ENCODE measurements around the gene RHEX.
"Not testable (repeated sequence)": the region's sequence is repeated elsewhere in the genome, so short reads cannot be mapped to it uniquely, and the experiment has no call there.

The RHEX gene

DNA sequence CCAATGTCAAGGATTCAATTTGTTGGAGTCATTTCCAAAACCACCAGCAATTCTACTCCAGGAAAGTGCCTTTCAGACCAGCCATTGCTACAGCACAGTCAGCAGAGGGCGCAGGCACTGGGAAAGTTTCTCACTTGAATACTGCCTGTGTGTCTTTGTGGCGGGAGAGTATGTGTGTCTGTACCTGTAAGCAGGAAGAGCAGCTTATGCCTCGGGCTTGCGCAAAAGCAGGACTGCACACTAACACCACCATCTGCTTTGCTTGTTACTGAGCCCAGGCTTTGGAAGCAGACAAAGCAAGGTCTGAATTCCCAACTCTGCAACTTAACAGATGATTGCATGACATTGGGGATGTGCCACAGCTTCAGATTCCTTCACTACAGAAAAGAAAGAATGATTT is 22.3 kb upstream of the RHEX start:
- peak; percentile 58 to 66 for DNase-seq

DNA sequence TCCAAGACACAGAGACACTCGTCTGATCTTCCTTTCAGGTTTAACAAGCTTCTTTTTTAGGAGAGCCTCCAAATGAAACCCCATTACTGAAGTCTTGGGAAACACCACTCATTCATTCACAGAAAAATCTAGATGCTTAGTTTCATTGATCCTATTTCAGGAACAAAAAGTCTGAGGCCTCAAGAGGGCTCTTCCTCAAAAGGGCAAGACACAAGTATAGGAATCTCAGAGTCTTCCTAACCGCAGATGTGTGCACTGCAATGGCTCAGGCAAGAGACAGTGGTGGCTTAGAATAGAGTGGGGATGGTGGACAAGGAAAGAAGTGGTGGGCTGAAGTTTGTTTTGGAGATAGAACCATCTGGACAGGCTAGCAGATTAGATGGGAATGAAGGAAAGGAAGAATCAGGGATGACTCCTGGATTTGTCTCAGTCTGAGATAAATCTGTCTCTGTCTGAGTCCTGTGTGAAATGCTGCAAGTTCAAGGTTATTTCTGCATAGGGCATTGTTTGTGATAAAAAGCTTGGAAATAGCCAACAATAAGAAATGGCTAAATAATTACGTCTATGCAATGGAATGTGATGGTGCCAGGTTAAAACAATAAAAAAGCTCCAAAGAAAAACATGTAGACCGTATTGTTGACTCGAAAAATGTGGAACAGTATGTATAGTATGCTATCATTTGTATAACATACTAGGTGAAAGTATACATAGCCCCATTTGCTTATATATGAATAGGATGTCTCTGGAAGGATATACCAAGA is 20.4 kb upstream of the RHEX start:
- no peak for DNase-seq

DNA sequence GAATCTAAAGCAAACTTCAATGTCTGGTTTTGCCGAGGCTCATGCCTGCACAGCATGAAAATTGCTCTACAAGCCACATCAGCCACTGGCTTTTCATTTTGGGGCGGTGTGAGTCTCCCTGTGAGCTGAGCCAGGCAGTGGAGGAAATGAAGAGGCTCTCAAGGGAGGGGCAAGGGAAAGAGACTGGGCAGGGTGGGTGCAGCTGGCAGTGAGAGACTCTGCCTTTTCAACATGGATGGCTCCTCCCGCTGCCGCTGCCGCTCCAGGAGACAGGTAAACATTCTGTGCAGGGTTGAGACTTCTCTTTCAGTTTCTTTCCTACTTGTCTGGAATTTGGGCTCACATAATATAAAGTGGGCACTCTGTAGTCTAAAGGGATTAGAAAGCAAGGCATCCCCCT is 17.9 kb upstream of the RHEX start:
- no peak for DNase-seq

DNA sequence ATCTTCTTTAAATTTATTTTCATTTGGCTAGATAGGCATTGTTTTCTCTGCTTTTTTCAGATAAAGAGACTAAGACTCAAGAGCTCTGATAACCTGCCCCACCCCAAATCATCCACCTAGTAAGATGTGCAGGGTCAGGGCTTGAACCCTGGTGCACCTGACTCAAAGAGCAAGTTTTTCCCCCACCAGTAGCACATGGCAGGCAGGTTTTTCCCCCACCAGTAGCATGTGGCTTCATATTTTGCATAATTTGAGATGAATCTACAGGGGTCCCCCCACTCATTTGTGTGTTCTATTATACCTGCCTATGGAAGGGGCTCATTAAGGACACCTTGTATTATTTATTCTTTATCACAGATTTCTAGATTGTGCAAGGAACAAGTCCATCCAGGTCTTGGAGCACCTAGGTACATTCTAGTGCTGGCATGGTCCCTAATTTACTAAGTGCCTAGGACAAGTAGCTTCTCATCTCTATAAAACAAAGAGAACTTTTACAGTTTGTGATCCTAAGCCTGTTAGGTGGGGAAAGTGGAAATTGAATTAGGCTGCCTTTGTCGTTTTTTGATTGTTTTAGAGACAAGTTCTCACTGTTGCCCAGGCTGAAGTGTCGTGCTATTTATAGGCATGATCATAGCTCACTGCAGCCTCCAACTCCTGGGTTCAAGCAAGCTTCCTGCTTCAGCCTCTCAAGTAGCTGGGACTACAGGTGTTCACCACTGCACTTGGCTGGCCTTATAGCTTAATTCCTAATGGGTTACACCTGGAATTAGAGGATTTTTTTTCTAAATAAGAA is 16.1 kb upstream of the RHEX start:
- no peak for DNase-seq

DNA sequence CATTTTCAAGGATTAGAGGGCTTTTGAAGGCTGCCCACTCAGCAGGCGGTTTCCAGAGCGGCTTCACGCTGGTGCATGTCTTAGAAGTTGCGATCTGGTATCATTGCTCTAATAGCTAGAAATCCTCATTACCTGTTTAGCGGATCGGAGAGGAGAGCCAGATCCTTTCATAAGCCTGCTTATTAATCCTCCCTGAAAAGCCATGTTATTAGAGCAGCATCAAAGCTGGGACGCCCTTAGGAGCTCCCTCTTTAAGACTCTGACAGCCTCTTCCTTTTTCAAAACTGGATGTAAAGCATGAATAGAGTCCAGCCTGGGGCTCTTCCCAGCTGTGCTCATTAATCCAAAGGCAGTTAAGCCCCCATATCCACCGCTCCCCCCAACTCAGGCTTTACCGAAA is 15.4 kb upstream of the RHEX start:
- no peak for DNase-seq

DNA sequence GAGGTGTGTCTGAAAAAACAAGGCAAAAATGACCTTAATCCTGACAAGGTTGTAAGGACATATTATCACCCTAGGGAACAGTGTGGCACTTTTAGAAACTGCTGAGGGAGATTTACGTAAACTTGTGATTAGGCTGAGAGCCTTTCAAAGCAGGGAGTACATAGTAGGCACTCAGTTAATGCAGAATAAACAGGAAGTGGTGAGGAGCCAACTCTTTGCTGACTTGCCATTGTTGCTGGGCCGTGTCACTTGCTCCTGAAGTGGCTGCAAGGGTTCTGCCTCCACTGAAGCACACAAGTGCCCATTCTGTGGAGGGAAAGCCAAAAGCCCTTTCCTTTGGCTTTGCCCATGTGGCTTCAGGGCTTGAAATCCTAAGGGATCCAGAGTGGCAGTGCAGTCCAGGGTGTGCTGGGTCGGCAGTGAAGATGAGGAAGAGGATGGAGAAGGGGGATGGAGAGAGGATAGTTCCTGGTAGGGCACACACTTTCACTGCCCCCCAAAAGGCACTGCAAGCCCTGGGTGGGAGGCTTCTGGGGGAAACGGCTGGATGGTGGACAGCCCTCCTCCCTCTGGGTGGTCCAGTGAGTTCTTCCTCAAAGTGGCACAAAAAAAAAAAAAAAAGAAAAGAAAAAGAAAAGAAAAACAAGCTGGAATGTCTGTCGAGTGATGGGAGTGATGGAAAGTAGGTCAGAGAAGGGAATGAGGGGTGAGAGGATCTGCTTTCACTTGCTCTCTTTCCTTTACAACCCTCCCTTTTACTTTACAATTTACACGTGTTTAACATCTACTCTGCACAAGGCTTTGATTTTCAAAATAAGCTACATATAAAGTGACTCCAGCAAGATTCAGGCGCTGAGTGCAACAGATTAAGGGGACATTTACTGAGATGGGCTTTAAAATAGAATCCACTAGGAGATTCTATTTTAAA is 13.7 kb upstream of the RHEX start:
- DNase-seq = no peak

DNA sequence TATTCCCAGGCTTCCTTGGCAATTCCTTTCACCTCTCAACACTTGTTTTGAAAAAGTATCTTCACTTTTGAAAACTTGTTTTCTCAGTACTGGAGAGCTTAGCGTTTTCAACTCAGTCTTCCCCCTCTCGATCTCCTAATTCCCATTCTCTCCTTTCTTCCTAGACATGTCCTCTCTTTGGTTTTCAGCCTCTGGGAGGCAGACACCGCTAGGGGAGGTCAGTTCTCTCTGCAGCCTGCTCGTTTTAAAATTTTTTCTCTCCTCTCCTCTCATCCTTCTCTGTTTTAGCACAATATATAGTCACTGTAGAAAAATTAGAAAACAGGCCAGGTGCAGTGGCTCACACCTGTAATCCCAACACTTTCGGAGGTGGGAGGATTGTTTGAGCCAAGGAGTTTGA is 12.6 kb upstream of the RHEX start:
- no peak for DNase-seq

DNA sequence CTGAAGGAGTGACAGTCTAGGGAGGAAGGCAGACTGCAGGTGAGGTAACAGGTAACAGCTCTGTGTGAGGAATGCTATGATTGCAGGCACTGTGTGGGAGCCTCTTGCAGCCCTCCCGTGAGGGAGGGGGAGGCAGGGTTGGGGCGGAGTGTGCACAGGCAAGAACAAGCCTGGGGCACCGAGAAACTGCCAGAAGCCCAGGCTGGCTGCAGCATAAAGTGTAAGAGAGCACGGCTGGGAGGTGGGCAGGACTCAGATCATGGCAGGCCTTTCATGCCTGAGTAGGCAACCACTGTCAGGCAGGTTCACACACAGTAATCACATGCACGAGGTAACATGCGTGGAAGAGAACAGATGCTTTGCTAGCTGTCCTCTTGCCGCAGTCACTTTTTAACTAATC is 11.3 kb upstream of the RHEX start:
- no peak for DNase-seq

DNA sequence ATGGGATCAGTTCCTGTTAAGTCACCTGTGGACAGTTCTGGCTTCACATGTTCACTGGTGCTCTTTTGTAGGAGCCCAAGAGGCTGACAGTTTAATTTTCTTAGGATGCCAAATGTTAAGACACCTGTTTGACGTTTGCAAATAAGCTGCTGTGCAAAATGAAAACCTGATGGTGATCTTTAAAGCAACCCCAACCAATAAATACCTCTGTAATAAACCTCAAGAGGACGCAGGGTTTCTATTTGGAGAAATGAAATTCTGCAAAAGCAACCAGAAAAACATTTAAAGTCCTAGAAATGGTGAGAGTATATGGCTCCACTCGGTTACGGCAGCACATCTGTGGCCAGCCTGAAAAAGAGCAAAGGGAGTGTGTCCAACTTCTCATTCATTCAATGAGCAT is 5.7 kb upstream of the RHEX start:
- no peak for DNase-seq

DNA sequence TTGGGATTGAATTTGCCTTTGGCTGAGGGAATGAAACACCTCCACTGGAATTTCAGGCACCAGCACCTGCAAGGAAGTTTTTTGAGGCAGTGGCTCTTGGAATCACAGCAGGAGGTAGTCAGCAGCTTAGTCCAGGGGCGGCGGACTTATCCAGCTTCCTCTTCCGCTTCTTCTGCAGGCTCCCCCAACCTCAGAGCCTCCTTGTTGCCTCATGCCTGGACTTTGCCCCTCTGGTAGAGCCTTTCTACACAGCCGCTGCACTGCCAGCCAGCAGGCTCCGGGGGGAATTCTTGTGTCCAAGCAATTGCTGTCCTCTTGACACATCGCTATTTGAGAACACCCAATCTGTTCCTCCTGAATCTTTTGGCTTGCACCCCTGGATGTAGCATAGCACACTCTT is 4.4 kb upstream of the RHEX start:
- DNase-seq = no peak

DNA sequence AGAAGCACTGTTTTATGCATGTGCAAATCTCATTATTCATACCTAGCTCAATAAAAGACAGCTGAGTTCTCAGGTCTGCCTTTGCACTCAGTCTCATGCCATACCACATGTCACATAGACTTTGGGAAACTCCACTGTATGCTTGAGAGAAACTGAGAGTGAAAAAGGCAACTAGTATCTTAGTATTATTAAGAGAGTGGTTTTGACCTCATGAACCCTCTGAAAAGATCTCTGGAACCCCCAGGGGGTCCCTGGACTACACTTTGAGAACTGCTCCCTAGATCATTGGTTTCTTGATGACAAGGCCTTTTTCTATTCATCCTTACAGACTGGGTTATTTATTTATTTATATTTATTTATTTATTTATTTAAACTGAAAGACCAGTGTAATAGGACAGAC is 3.7 kb upstream of the RHEX start:
- DNase-seq = no peak

DNA sequence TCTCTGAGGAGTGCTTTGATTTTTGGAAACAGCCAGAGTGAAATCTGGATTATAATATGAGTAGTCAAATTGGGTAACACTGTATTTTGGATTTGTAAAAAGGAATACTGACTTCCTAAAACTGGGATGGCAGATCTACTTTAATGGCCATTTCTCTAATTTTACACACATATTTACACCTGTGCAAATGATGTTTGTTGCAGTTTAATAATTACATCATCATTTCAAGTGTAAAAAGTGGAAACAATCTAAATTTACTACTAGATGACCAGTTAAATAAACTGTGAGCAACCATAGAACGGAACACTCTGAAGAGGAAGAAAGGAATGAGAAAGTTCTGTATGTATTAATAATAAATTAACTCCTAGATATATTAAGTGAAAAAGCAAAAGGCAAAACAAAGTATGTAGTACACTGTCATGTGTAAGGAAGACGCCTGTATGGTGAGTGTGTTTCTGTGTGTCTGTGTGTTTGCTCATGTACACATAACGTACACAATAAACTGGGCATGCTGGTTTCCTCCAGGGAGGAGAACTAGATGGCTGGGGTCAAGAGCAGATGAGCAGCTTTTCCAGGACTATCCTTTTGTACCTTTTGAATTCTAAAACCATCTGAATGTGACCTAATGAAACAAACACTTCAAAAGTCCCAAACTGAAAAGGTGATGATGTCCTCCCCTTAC is 2.9 kb upstream of the RHEX start:
- DNase-seq = no peak

DNA sequence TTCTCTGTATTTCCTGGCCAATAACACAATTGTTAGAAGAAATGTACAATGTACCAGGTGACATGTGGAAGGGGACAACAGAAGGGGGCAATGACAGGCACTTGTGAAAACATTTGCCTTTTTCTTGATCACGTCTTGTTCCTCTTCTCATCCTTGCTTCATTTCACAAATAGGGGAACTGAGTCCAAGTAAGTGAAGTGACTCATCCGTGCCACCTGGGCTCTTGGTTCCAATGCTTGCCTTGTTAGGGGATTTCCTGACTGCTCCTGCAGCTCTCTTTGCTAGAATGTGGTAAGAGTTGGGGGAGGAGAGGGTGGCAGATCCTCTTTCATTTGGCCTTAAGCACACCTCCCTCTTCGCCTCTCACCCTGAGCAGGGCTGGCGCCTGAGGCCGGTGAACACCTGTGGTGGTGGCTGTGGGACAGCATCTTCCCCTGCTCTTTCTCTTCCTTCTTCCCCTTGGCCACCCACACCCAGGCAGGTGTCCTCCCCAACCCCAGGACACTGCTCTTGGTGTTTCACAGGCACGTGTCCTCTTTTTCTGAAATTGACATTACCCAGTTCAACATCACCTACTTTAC is 2.2 kb upstream of the RHEX start:
- no peak for DNase-seq

DNA sequence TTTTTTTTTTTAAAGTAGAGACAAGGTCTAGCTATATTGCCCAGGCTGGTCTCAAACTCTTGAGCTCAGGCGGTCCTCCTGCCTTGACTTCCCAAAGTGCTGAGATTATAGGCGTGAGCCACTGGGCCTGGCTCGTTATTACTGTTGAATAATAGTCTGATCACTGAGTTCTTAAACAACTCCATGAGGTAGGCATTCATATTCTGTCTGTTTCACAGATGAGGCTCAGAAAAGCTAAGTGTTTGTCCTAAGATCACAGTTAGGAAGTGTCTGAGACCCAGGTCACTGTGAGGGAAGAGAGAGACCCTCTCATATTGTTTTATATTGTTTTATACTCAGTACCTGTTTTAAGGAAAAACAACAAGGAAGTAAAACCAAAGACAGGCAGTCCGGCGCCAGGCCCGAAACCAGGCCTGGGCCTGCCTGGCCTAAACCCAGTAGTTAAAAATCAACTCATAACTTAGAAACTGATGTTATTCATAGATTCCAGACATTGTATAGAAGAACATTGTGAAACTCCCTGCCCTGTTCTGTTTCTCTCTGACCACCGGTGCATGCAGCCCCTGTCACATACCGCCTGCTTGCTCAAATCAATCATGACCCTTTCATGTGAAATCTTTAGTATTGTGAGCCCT is 625 bp upstream of the RHEX start:
- DNase-seq = not testable (repeated sequence)

DNA sequence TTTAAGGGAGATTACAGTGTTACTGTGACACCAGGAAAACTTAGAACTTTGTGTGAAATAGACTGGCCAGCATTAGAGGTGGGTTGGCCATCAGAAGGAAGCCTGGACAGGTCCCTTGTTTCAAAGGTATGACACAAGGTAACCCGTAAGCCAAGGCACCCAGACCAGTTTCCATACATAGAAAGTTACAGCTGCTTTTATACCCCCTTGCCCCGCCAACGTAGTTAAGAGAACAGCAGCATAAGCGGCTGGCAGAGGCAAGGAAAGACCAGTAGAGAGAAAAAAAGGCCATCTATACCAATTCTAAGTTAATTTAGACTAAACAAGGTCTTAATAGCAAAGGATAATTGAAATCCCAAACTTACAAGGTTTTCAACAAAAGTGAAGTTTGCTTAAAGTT is 643 bp downstream of the RHEX start:
- not testable (repeated sequence) for DNase-seq

DNA sequence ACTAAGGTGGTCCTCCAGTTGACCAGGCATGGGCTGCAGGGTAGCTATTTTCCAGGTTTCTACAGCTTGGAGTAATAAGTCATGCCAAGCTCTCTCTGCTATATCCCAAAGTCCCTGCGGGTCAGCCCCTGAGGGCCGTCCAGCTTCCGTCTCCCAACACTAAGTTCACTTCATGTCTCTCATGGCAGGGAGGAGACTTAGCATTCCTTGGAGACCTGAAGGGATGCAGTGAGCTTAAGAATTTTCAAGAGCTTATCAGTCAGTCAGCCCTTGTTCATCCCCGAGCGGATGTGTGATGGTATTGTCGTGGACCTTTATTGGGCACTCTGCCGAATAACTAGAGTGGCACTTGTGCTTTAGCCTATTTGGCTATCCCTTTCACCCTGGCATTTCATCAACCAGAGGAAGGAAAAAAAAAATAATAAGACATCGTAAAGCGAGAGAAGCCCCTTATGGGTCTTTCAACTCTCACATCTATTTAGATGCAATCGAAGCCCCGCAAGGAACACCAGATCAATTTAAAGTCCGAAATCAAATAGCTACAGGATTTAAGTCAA is 2.2 kb downstream of the RHEX start:
- DNase-seq = not testable (repeated sequence)

DNA sequence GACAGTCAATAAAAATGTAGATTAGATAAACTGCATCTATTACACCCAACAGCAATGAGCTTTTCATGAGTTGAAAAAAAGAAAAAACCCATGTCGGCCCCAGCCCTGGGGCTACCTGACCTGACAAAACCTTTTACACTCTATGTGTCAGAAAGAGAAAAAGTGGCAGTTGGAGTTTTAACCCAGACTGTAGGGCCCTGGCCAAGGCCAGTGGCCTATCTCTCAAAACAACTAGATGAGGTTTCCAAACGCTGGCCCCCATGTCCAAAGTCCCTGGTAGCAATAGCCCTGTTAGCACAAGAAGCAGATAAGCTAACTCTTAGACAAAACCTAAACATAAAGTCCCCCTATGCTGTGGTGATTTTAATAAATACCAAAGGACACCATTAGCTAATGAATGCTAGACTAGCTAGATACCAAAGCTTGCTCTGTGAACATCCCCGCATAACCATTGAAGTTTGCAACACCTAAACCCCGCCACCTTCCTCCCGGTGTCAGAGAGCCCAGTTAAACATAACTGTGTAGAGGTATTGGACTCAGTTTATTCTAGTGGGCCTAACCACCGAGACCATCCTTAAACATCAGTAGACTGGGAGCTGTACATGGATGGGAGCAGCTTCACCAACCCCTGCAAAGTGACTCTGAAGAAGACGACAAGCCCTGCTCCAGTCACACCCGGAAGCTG is 2.8 kb downstream of the RHEX start:
- not testable (repeated sequence) for DNase-seq

DNA sequence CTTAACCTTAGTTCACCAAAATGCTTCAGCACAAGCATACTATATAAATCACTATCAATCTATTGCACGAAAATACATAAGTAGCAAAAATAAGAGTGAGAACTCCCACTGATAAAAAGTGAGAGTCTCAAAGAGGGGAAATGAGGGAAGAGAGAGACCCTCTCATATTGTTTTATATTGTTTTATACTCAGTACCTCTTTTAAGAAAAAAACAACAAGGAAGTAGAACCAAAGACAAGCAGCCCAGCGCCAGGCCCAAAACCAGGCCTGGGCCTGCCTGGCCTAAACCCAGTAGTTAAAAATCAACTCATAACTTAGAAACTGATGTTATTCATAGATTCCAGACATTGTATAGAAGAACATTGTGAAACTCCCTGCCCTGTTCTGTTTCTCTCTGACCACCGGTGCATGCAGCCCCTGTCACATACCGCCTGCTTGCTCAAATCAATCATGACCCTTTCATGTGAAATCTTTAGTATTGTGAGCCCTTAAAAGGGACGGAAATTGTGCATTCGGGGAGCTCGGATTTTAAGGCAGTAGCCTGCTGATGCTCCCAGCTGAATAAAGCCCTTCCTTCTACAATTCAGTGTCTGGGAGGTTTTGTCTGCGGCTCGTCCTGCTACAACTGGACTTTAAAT is 5.4 kb downstream of the RHEX start:
- DNase-seq = not testable (repeated sequence)

DNA sequence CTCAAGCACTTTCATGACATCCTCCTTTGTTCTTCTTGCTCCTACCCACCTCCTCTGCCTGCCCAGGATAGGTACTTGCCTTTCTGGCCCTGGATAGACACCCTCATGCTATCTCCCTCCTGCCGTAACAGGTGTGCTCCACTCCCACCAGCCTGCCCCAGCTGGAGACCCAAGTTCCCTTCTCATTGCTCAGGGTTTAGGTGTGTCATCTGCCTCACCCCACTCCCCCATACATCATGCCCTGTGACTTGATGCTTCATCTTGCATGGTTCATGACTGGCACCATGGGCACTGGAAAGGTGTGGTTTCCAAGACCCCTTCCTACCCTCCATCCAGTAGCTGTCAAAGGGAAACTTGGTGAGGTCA is 5.9 kb downstream of the RHEX start:
- DNase-seq = no peak

DNA sequence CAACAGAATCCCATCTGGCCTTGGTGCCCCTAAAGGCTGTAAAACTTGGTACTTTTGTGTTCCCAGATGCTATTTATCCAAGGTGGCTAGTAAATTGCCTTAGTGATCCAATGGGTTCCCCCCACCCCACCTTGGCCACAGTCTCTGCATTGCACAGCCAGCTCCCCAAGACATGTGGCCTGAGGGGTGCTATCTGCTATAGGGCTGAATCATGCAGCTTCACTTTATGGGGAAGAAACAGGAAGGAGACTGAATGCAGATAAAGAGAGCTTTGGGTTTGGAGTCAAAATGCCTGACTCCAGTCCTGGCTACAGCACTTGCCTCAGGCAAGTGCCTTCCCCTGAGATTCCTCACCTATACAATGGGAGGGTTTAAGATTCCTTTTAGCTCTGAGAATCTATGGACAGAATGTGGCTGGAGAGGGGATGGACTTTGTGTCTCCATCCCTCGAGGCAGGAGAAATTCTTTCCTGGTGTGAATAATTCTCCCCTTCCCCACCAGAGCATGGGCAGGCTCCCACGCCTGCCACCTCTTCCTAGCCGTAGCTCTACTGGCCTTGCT is 6.5 kb downstream of the RHEX start:
- DNase-seq = no peak

Measured in SHP77 (cell line).